ENCODE results near the gene SHH.
"Not testable (repeated sequence)": the region's sequence is repeated elsewhere in the genome, so short reads cannot be mapped to it uniquely, and the experiment has no call there.

SHH gene

DNA sequence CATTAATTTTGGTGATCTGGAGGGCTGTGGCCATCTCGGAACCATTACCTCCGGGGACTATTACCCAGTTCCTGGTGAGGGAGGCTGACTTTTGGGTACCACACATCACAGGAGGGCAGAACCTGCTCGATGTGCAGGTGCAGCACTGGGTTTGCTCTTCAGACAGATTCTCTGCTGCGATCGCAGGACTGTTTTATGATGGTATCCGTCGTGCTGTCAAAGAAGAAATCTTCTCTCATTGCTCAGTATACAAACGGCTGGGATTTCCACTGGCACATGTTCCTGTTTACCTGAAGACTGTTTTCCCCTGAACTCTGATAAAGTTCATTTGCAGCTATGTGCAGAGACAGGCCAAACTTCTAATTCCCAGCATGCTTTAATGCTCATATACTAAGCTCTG is 27.2 kb upstream of the SHH start:
- Histone ChIP-seq H3K9ac (ENCODE audit: low read length) (no peak overlapping the region), H3K9me3 (ENCODE audit: insufficient read depth, low read length) (no peaks in the 10 kb centered on the region), H3K9me2 (replicated peaks; ENCODE audit: insufficient read depth, low read length) (no peaks in the 10 kb centered on the region), H3K79me2 (ENCODE audit: insufficient read depth, low read length) (no peaks in the 10 kb centered on the region), H3F3A (ENCODE audit: insufficient read depth) (no peaks in the 10 kb centered on the region), H2AFZ (ENCODE audit: low read depth, low read length, severe bottlenecking) (no peak overlapping the region), H3K27ac (ENCODE audit: low read depth, low read length) (no peak overlapping the region), H3K36me3 (ENCODE audit: low read length) (no peaks in the 10 kb centered on the region), H4K20me1 (ENCODE audit: low read depth, low read length) (no peaks in the 10 kb centered on the region), H3K4me3 (ENCODE audit: insufficient read depth, low read length, poor library complexity, severe bottlenecking) (no peak overlapping the region), H3K27me3 (ENCODE audit: low read length) (no peaks in the 10 kb centered on the region), H3K4me2 (ENCODE audit: low read depth, low read length, poor library complexity, severe bottlenecking) (no peak overlapping the region)
- TF ChIP-seq, protein P1, sequence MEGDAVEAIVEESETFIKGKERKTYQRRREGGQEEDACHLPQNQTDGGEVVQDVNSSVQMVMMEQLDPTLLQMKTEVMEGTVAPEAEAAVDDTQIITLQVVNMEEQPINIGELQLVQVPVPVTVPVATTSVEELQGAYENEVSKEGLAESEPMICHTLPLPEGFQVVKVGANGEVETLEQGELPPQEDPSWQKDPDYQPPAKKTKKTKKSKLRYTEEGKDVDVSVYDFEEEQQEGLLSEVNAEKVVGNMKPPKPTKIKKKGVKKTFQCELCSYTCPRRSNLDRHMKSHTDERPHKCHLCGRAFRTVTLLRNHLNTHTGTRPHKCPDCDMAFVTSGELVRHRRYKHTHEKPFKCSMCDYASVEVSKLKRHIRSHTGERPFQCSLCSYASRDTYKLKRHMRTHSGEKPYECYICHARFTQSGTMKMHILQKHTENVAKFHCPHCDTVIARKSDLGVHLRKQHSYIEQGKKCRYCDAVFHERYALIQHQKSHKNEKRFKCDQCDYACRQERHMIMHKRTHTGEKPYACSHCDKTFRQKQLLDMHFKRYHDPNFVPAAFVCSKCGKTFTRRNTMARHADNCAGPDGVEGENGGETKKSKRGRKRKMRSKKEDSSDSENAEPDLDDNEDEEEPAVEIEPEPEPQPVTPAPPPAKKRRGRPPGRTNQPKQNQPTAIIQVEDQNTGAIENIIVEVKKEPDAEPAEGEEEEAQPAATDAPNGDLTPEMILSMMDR (IDR thresholded peaks at IDR 0.05; ENCODE audit: insufficient read depth, low read length, poor library complexity, severe bottlenecking), result no peak

DNA sequence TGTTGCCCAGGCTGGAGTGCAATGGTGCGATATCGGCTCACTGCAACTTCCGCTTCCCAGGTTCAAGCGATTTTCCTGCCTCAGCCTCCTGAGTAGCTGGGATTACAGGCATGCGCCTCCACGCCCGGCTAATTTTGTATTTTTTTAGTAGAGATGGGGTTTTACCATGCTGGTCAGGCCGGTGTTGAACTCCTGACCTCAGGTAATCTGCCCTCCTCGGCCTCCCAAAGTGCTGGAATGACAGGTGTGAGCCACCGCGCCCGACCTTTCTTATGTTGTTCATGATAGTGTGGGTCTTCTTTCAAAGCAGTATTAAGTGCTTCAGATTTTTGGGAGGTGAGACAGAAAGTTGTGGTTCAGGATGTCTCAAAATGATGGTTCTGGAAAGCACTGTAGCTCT is 26.0 kb upstream of the SHH start:
- H3K79me2 ChIP-seq (ENCODE audit: insufficient read depth, low read length); H3K9me3 ChIP-seq (ENCODE audit: insufficient read depth, low read length): not testable (repeated sequence)

DNA sequence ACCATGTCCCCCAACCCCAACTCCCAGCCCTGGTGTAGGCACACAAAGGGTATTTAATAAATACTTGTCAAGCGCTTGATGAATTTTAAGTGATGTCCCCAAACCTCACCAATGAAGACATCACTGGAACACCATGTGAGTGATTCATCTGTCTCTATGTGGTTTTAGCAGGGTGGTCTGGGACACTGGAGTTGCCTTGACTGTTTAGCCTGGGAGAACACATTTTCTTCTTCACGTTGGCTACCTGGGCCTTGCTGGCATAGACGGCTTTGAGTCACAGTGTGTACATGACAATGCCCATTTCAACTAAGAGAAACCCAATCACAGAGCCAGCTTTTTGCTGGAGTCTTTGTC is 24.8 kb upstream of the SHH start:
- Histone ChIP-seq H3K9ac (ENCODE audit: low read length) (no peak overlapping the region), H3K27me3 (ENCODE audit: low read length) (no peaks in the 10 kb centered on the region), H4K20me1 (ENCODE audit: low read depth, low read length) (no peaks in the 10 kb centered on the region), H3K9me3 (ENCODE audit: insufficient read depth, low read length) (no peaks in the 10 kb centered on the region), H3K9me2 (replicated peaks; ENCODE audit: insufficient read depth, low read length) (no peaks in the 10 kb centered on the region), H3K36me3 (ENCODE audit: low read length) (no peaks in the 10 kb centered on the region), H3K4me3 (ENCODE audit: insufficient read depth, low read length, poor library complexity, severe bottlenecking) (no peak overlapping the region), H3K4me2 (ENCODE audit: low read depth, low read length, poor library complexity, severe bottlenecking) (no peak overlapping the region), H3K27ac (ENCODE audit: low read depth, low read length) (no peak overlapping the region), H3K79me2 (ENCODE audit: insufficient read depth, low read length) (no peaks in the 10 kb centered on the region), H2AFZ (ENCODE audit: low read depth, low read length, severe bottlenecking) (no peak overlapping the region), H3F3A (ENCODE audit: insufficient read depth) (no peaks in the 10 kb centered on the region)
- TF ChIP-seq, protein P1 (IDR thresholded peaks at IDR 0.05; ENCODE audit: insufficient read depth, low read length, poor library complexity, severe bottlenecking), result no peak
- TF ChIP-seq EZH2phosphoT487 (conservative IDR thresholded peaks at IDR 0.05; ENCODE audit: low read length), result no peak

More for the DNA sequence above, 26.0 kb upstream of the SHH start:
- H3K9me2 ChIP-seq (replicated peaks; ENCODE audit: insufficient read depth, low read length); H3K4me2 ChIP-seq (ENCODE audit: low read depth, low read length, poor library complexity, severe bottlenecking); H2AFZ ChIP-seq (ENCODE audit: low read depth, low read length, severe bottlenecking); H3K36me3 ChIP-seq (ENCODE audit: low read length); H3K4me3 ChIP-seq (ENCODE audit: insufficient read depth, low read length, poor library complexity, severe bottlenecking); H3K9ac ChIP-seq (ENCODE audit: low read length); H3K27me3 ChIP-seq (ENCODE audit: low read length); H3F3A ChIP-seq (ENCODE audit: insufficient read depth); H4K20me1 ChIP-seq (ENCODE audit: low read depth, low read length); H3K27ac ChIP-seq (ENCODE audit: low read depth, low read length): not testable (repeated sequence)

DNA sequence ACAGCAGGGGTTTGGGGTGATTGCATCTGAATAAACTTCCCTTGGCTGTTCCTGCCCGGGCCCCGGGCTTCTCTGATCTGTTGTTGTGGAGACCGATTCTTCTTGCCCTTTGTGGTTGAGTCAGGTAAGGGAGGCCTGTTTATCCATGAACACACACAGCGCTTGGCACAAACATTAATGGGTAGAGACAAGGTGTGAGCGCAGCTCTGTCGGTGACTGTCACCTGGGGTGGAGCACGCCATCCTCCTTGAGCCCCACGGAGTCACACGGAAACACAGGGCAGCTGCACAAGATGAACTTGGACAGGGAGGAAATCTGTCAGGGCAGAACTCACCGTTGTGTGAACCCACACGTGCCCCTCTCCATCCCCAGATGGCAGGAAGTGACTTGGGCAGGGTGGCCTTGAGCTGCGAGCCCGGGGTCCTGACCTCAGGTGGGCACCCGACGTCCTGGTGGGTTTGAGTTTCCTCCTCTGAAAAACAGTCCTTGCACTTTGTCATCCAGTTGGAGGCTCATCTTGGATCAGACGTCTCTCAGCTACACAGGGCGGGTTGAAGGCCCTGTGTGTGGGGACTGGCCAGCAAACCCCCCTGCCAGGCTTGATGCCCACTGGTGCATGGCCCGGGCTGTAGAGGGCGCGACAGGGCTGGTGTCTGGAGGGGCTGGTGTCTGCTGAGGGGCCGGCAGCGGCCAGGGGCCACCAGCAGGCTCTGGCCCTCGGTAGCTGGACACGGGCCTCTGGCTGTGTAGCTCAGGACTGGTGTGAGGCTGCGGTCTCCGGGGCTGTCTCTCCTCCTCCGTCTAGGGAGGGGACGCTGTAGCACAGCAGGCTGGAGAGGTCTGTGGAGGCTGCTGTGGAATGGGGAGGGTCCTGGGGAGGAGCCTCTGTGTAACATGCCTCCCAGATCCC is 24.2 kb upstream of the SHH start:
- Histone ChIP-seq H3K9me2 (replicated peaks; ENCODE audit: insufficient read depth, low read length) (no peaks in the 10 kb centered on the region), H3K9me3 (ENCODE audit: insufficient read depth, low read length) (no peaks in the 10 kb centered on the region), H3K27me3 (ENCODE audit: low read length) (no peaks in the 10 kb centered on the region), H4K20me1 (ENCODE audit: low read depth, low read length) (no peaks in the 10 kb centered on the region), H3K4me2 (ENCODE audit: low read depth, low read length, poor library complexity, severe bottlenecking) (no peak overlapping the region), H3K79me2 (ENCODE audit: insufficient read depth, low read length) (no peaks in the 10 kb centered on the region), H3K9ac (ENCODE audit: low read length) (no peak overlapping the region), H3K4me3 (ENCODE audit: insufficient read depth, low read length, poor library complexity, severe bottlenecking) (no peak overlapping the region), H2AFZ (ENCODE audit: low read depth, low read length, severe bottlenecking) (no peak overlapping the region), H3K27ac (ENCODE audit: low read depth, low read length) (no peak overlapping the region), H3F3A (ENCODE audit: insufficient read depth) (no peaks in the 10 kb centered on the region), H3K36me3 (ENCODE audit: low read length) (no peaks in the 10 kb centered on the region)
- TF ChIP-seq, protein P1 (IDR thresholded peaks at IDR 0.05; ENCODE audit: insufficient read depth, low read length, poor library complexity, severe bottlenecking), result no peak
- no peak for TF ChIP-seq EZH2phosphoT487 (conservative IDR thresholded peaks at IDR 0.05; ENCODE audit: low read length)
